D721Med (cell line): ENCODE measurements around the gene HMCN2.

Experiments used
- DNase-seq: peaks from one replicate; pipeline ENCODE4 v3.0.0; 2011; ENCODE audit warnings: low spot score; ENCODE audit not compliant: insufficient read length
- FAIRE-seq: peaks from 2 replicates; lab custom pipeline; 2011; peaks lifted over from hg19 to GRCh38; lab: Jason Lieb, UNC
- TF ChIP-seq, protein P1 (sequence below): IDR thresholded peaks from 2 replicates; pipeline ENCODE4 v1.5.1; 2012; ENCODE audit warnings: mild to moderate bottlenecking, control low read depth; ENCODE audit not compliant: insufficient read depth; ENCODE audit errors: missing control alignments

Gene HMCN2

GRCh38 chr9:130483371-130483971 is 217.9 kb downstream of the HMCN2 start:
- DNase-seq (peak; percentile 89), FAIRE-seq (no peak)
- TF ChIP-seq, protein P1, sequence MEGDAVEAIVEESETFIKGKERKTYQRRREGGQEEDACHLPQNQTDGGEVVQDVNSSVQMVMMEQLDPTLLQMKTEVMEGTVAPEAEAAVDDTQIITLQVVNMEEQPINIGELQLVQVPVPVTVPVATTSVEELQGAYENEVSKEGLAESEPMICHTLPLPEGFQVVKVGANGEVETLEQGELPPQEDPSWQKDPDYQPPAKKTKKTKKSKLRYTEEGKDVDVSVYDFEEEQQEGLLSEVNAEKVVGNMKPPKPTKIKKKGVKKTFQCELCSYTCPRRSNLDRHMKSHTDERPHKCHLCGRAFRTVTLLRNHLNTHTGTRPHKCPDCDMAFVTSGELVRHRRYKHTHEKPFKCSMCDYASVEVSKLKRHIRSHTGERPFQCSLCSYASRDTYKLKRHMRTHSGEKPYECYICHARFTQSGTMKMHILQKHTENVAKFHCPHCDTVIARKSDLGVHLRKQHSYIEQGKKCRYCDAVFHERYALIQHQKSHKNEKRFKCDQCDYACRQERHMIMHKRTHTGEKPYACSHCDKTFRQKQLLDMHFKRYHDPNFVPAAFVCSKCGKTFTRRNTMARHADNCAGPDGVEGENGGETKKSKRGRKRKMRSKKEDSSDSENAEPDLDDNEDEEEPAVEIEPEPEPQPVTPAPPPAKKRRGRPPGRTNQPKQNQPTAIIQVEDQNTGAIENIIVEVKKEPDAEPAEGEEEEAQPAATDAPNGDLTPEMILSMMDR: no peak
